Hepatocyte (in vitro differentiated cells): ENCODE measurements around the gene ANKRD2.

ENCODE experiments used
- CTCF ChIP-seq: fragments of 200-600 bp; sonication (generic); IDR thresholded peaks from 2 replicates; pipeline ENCODE4 v1.5.1; 2016; ENCODE audit warnings: antibody characterized with exemption, mild to moderate bottlenecking; ENCODE audit not compliant: poor library complexity
- EZH2 ChIP-seq: fragments of 200-600 bp; sonication (generic); IDR thresholded peaks from 2 replicates; pipeline ENCODE4 v1.6.1; 2016; ENCODE audit warnings: antibody characterized with exemption, mild to moderate bottlenecking, borderline replicate concordance
- EZH2phosphoT487 ChIP-seq: fragments of 200-600 bp; sonication (generic); IDR thresholded peaks from one replicate; pipeline ENCODE4 v1.6.1; 2018; ENCODE audit warnings: antibody characterized with exemption, mild to moderate bottlenecking, low read depth, moderate library complexity; ENCODE audit not compliant: unreplicated experiment, severe bottlenecking

- TF ChIP-seq CTCF (no peak), EZH2phosphoT487 (no peak), EZH2 (no peak)
These were observed 1.1 kb downstream of the ANKRD2 start for GRCh38 chr10:97573672-97574071.
